Endothelial cell of umbilical vein (primary cell): ENCODE results near the gene RANBP3. TPM values are rescaled to one million over a fixed set of nuclear protein-coding genes. Genes with fewer than 3 reads are reported as not detected.

Source experiments
- BruUV-seq: library from RNA; stranded (reverse); fragments of 400-500 nt; replicated peaks from 2 replicates; lab custom pipeline; 2021; lab: Mats Ljungman, UMichigan
- CTCF ChIA-PET: fragments of 300-600, 350-600 bp; sonication (Branson Sonifier 250); formaldehyde crosslinking; loops from one replicate; lab custom pipeline; 2021; ENCODE audit warnings: antibody characterized with exemption, inconsistent platforms; lab: Charles Lee
- POLR2A ChIA-PET: fragments of 300-600, 350-600 bp; sonication (Branson Sonifier 250); formaldehyde crosslinking; loops from one replicate; lab custom pipeline; 2021; ENCODE audit warnings: antibody characterized with exemption, inconsistent platforms; lab: Charles Lee
- DNase-seq: peaks from one replicate; pipeline ENCODE4 v3.0.0-alpha.2; 2011; ENCODE audit warnings: low read depth, low spot score
- FAIRE-seq: peaks from 2 replicates; lab custom pipeline; 2011; peaks lifted over from hg19 to GRCh38; lab: Jason Lieb, UNC
- H2AFZ ChIP-seq: 2 replicates; pipeline ENCODE4 v1.6.0; 2012; ENCODE audit warnings: low read depth, low read length, control low read depth, inconsistent platforms
- H3K27ac ChIP-seq: 2 replicates; pipeline ENCODE4 v1.5.1; 2011; ENCODE audit warnings: low read depth, mild to moderate bottlenecking, control low read depth, low read length, moderate library complexity; ENCODE audit not compliant: insufficient read depth
- H3K27me3 ChIP-seq, 2 experiments: 2 replicates each; pipeline versions ENCODE4 v1.6.0 to v1.6.1; 2011; ENCODE audit warnings: low read length in 2 of 2, mixed read lengths in 1 of 2; ENCODE audit not compliant: control insufficient read depth in 2 of 2, insufficient read depth in 2 of 2
- H3K36me3 ChIP-seq, 2 experiments: 2 replicates in 1 of 2; 3 replicates in 1 of 2; pipeline ENCODE4 v1.5.1; 2011; ENCODE audit warnings: low read length in 2 of 2, mild to moderate bottlenecking in 1 of 2, moderate library complexity in 1 of 2; ENCODE audit not compliant: control insufficient read depth in 2 of 2, insufficient read depth in 2 of 2; ENCODE audit errors: extremely low read depth in 1 of 2
- H3K4me1 ChIP-seq: 3 replicates; pipeline ENCODE4 v1.5.1; 2011; ENCODE audit warnings: mild to moderate bottlenecking, low read length; ENCODE audit not compliant: control insufficient read depth, insufficient read depth; ENCODE audit errors: extremely low read depth
- H3K4me2 ChIP-seq: 2 replicates; pipeline ENCODE4 v1.6.1; 2011; ENCODE audit warnings: low read length, control low read depth, mixed read lengths; ENCODE audit not compliant: insufficient read depth
- H3K4me3 ChIP-seq, 3 experiments: fragments of 200-600 bp in 1 of 3; sonication (generic), shearing (Covaris generic) in 1 of 3; replicated peaks in 1 of 3; 2 replicates each; pipeline ENCODE4 v1.5.1; 2011 to 2016; ENCODE audit warnings: control low read depth in 3 of 3, low read length in 3 of 3, mild to moderate bottlenecking in 2 of 3, inconsistent platforms in 1 of 3, low read depth in 1 of 3, moderate library complexity in 1 of 3; ENCODE audit not compliant: insufficient read depth in 1 of 3
- H3K79me2 ChIP-seq: 2 replicates; pipeline ENCODE4 v1.6.0; 2012; ENCODE audit warnings: low read length, inconsistent platforms; ENCODE audit not compliant: control insufficient read depth, insufficient read depth
- H3K9ac ChIP-seq: replicated peaks from 2 replicates; pipeline ENCODE3; 2011; ENCODE audit warnings: low read length, control low read depth; ENCODE audit not compliant: insufficient read depth; ENCODE audit errors: extremely low read depth
- H3K9me1 ChIP-seq: replicated peaks from 3 replicates; pipeline ENCODE4 v1.6.0; 2011; ENCODE audit warnings: mild to moderate bottlenecking, low read length; ENCODE audit not compliant: control insufficient read depth, insufficient read depth; ENCODE audit errors: extremely low read depth
- H3K9me3 ChIP-seq: replicated peaks from 2 replicates; pipeline ENCODE4 v1.5.1; 2012; ENCODE audit warnings: low read length, inconsistent platforms; ENCODE audit not compliant: control insufficient read depth, insufficient read depth
- H4K20me1 ChIP-seq: replicated peaks from 2 replicates; pipeline ENCODE3; 2011; ENCODE audit warnings: mild to moderate bottlenecking, low read length; ENCODE audit not compliant: control insufficient read depth, insufficient read depth; ENCODE audit errors: extremely low read depth
- CTCF ChIP-seq, 2 donors: IDR thresholded peaks; 1 replicate in 1 of 2; 2 replicates in 1 of 2; pipeline ENCODE4 v1.5.1; 2011; ENCODE audit warnings: low read length in 2 of 2, mild to moderate bottlenecking in 2 of 2, moderate library complexity in 2 of 2, control low read depth in 1 of 2, inconsistent platforms in 1 of 2, low read depth in 1 of 2; ENCODE audit not compliant: insufficient read depth in 1 of 2; ENCODE audit errors: extremely low read depth in 1 of 2
- GATA2 ChIP-seq: IDR thresholded peaks from 2 replicates; pipeline ENCODE4 v1.7.0; 2011; ENCODE audit warnings: low read depth, mild to moderate bottlenecking, moderate library complexity, mixed read lengths, low read length; ENCODE audit not compliant: insufficient read length, insufficient read depth
- JUN ChIP-seq: IDR thresholded peaks from 2 replicates; pipeline ENCODE4 v1.6.1; 2011; ENCODE audit warnings: borderline replicate concordance, low read depth; ENCODE audit not compliant: insufficient read length, insufficient read depth
- MAX ChIP-seq: IDR thresholded peaks from 2 replicates; pipeline ENCODE4 v1.6.1; 2011; ENCODE audit not compliant: insufficient read depth, insufficient read length
- POLR2A ChIP-seq: IDR thresholded peaks from 2 replicates; pipeline ENCODE4 v1.6.1; 2012; ENCODE audit warnings: low read depth, mild to moderate bottlenecking, control low read depth, low read length
- POLR2AphosphoS5 ChIP-seq: IDR thresholded peaks from 2 replicates; pipeline ENCODE4 v1.6.1; 2012; ENCODE audit warnings: low read depth, mild to moderate bottlenecking, control low read depth, low read length, moderate library complexity; ENCODE audit not compliant: insufficient read depth
- dilution Hi-C: fragments of 300-500 bp; cut with MboI; formaldehyde crosslinking; loops from one replicate; pipeline ENCODE4 v1.15.0; 2019; ENCODE audit warnings: low sequenced_read_pairs; ENCODE audit not compliant: extremely low pct_ligation_motif_present
- intact Hi-C: fragments of 100-400 bp; cut with micrococcal nuclease; formaldehyde crosslinking; loops from one replicate; pipeline ENCODE4 v1.10.0; 2022
- polyA plus RNA-seq, 4 experiments: library from polyadenylated mRNA; depleted of rRNA in 3 of 4; stranded (reverse) in 3 of 4; unstranded in 1 of 4; fragments of >200 nt; gene quantifications; 2 replicates each; pipeline versions ENCODE4 v1.2.1 to v1.2.3, GENCODE V29; 2011 to 2012; ENCODE audit warnings: missing spikeins in 1 of 4
- total RNA-seq: library from RNA; stranded (reverse); gene quantifications from 2 replicates; pipeline ENCODE4 v1.2.3, GENCODE V29; 2021

The RANBP3 gene
- total and polyA plus RNA-seq, 2 donors (not counting 3 experiments of a cell fraction or from before 2014, with no cell fraction given), result 72.3 to 85.3 TPM

- H3K27me3 ChIP-seq, result no peaks in the 10 kb centered on the region
- dilution Hi-C loops, result no loop called here
- H3K4me1 ChIP-seq, result peaks cover 16% of the 10 kb centered on the region
- H3K4me3 ChIP-seq, result no peak overlapping the region
- BruUV-seq, result no TSS peak
- peak; percentile 85 to 86 for TF ChIP-seq CTCF (IDR thresholded peaks at IDR 0.05; ENCODE audit: extremely low read depth in 1 of 2, insufficient read depth in 1 of 2, low read depth in 1 of 2, low read length in 2 of 2)
- no peak for TF ChIP-seq POLR2A
- peaks cover 95% of the 10 kb centered on the region for H3K79me2 ChIP-seq
- peak overlapping the region; percentile 36 for H3K9ac ChIP-seq
- POLR2A ChIA-PET, result interaction anchor here (0.7 to 1.1 kb wide), 2 partner anchors 10 to 164 kb away, joined by 3 read pairs; partner anchors contain the start of gene RANBP3
- peaks cover 3% of the 10 kb centered on the region for H4K20me1 ChIP-seq
- FAIRE-seq (peak; percentile 99), DNase-seq (peak; percentile 84)
- CTCF ChIA-PET, result interaction anchor here (0.6 to 5.2 kb wide), 29 partner anchors 8 to 742 kb away, joined by 3 to 134 read pairs (median 7); partner anchors contain the start of genes CLPP, NDUFA11 and RANBP3
- H3K36me3 ChIP-seq, result peaks cover 0 to 3% of the 10 kb centered on the region in 2 experiments
- peak overlapping the region; percentile 23 for H3K4me2 ChIP-seq
- no peak overlapping the region for H2AFZ ChIP-seq
- intact Hi-C loops, result loop anchor here (1.0 kb wide), 1 partner anchor 54 kb away; no protein-coding TSS in a partner anchor
- peak overlapping the region; percentile 61 for H3K27ac ChIP-seq
- no peaks in the 10 kb centered on the region for H3K9me3 ChIP-seq
- H3K9me1 ChIP-seq, result no peaks in the 10 kb centered on the region
These were observed 9.9 kb downstream of the RANBP3 start for GRCh38 chr19:5967994-5968430.

- no TSS peak for BruUV-seq
- peaks cover 0 to 3% of the 10 kb centered on the region in 2 experiments for H3K36me3 ChIP-seq
- no peaks in the 10 kb centered on the region for H3K27me3 ChIP-seq
- peaks cover 19% of the 10 kb centered on the region for H3K4me1 ChIP-seq
- H2AFZ ChIP-seq, result no peak overlapping the region
- peaks cover 3% of the 10 kb centered on the region for H4K20me1 ChIP-seq
- H3K27ac ChIP-seq, result no peak overlapping the region
- intact Hi-C loops (no loop called here), dilution Hi-C loops (no loop called here)
- DNase-seq, result no peak
- CTCF ChIA-PET, result interaction anchor here (0.6 to 5.2 kb wide), 24 partner anchors 8 to 163 kb away, joined by 3 to 134 read pairs (median 8); partner anchors contain the start of genes NDUFA11 and RANBP3
- no peak for TF ChIP-seq CTCF (IDR thresholded peaks at IDR 0.05; ENCODE audit: extremely low read depth in 1 of 2, insufficient read depth in 1 of 2, low read depth in 1 of 2, low read length in 2 of 2)
- TF ChIP-seq POLR2A, result no peak
- no peak for TF ChIP-seq JUN
- TF ChIP-seq POLR2AphosphoS5, result no peak
- no peak for TF ChIP-seq MAX
- TF ChIP-seq GATA2, result no peak
- H3K9me1 ChIP-seq, result no peaks in the 10 kb centered on the region
- POLR2A ChIA-PET, result interaction anchor here (0.7 to 1.1 kb wide), 2 partner anchors 11 to 164 kb away, joined by 3 read pairs; partner anchors contain the start of gene RANBP3
- no peak overlapping the region for H3K4me2 ChIP-seq
- no peak for FAIRE-seq
- H3K4me3 ChIP-seq, result no peak overlapping the region
- peaks cover 95% of the 10 kb centered on the region for H3K79me2 ChIP-seq
- H3K9ac ChIP-seq, result no peak overlapping the region
- no peaks in the 10 kb centered on the region for H3K9me3 ChIP-seq
These were observed 10.4 kb downstream of the RANBP3 start for GRCh38 chr19:5967571-5967970.
